A549 (cell line): ENCODE results near the gene NRSN2. TPM values are rescaled to one million over a fixed set of nuclear protein-coding genes. Genes with fewer than 3 reads are reported as not detected.

Source experiments
- ATAC-seq, 2 experiments: fragments of 200-7000 bp in 1 of 2; fragments of >200 bp in 1 of 2; cut with Nextera tagmentation in 1 of 2; cut with Tn5 transposase in 1 of 2; 3 replicates each; pipeline versions ENCODE4 v1.8.0 to v1.9.1; 2018 to 2020; ENCODE audit warnings: mild to moderate bottlenecking in 1 of 2, moderate library complexity in 1 of 2
- CTCF ChIA-PET: fragments of 300-600 bp; sonication (Branson Sonifier 250); formaldehyde crosslinking; extraction: SDS; loops from one replicate; lab custom pipeline; 2021; ENCODE audit warnings: antibody characterized with exemption, inconsistent platforms; lab: Yijun Ruan, JAX
- POLR2A ChIA-PET: fragments of 350-600 bp; formaldehyde crosslinking; extraction: SDS; loops from one replicate; lab custom pipeline; 2021; ENCODE audit warnings: antibody characterized with exemption, inconsistent platforms; lab: Yijun Ruan, JAX
- DNase-seq, 2 experiments: peaks; one replicate each; pipeline versions ENCODE4 v3.0.0 to v3.0.0-alpha.2; 2011 to 2016; ENCODE audit warnings: low read depth in 1 of 2, low spot score in 1 of 2
- FAIRE-seq: peaks from 2 replicates; lab custom pipeline; 2011; peaks lifted over from hg19 to GRCh38; lab: Jason Lieb, UNC
- H3K27ac ChIP-seq, 2 experiments: fragments of >200 bp; sonication (Bioruptor Twin); formaldehyde crosslinking; 3 replicates each; pipeline ENCODE4 v1.5.1; 2016 to 2017
- H3K4me1 ChIP-seq: fragments of >200 bp; sonication (Bioruptor Twin); formaldehyde crosslinking; 3 replicates; pipeline ENCODE4 v1.6.1; 2016
- H3K4me2 ChIP-seq: fragments of >200 bp; sonication (Bioruptor Twin); formaldehyde crosslinking; 3 replicates; pipeline ENCODE4 v1.6.1; 2016
- H3K4me3 ChIP-seq: fragments of >200 bp; sonication (Bioruptor Twin); formaldehyde crosslinking; 3 replicates; pipeline ENCODE4 v1.5.1; 2016
- H3K9me3 ChIP-seq: fragments of >200 bp; sonication (Bioruptor Twin); formaldehyde crosslinking; 3 replicates; pipeline ENCODE4 v1.6.1; 2016
- BHLHE40 ChIP-seq: IDR thresholded peaks from 2 replicates; pipeline ENCODE4 v1.6.1; 2012; ENCODE audit warnings: low read depth, low read length, inconsistent platforms
- CHD2 ChIP-seq: fragments of 150-350 bp; IDR thresholded peaks from 2 replicates; pipeline ENCODE4 v1.6.1; 2014; ENCODE audit warnings: low read length; ENCODE audit not compliant: partially characterized antibody
- E2F6 ChIP-seq: IDR thresholded peaks from 2 replicates; pipeline ENCODE4 v1.6.1; 2012; ENCODE audit warnings: low read depth, borderline replicate concordance
- EHMT2 ChIP-seq: fragments of 200-600 bp; sonication (generic); IDR thresholded peaks from 2 replicates; pipeline ENCODE4 v1.6.1; 2016; ENCODE audit warnings: antibody characterized with exemption, low read depth, mild to moderate bottlenecking, moderate library complexity
- FOXS1 ChIP-seq: fragments of 250-450 bp; sonication (Bioruptor Pico); IDR thresholded peaks from 2 replicates; pipeline ENCODE4 v1.5.0; 2020; ENCODE audit warnings: mild to moderate bottlenecking, moderate library complexity
- HES2 ChIP-seq: fragments of >200 bp; sonication (Bioruptor Twin); formaldehyde crosslinking; IDR thresholded peaks from 2 replicates; pipeline ENCODE4 v1.6.1; 2016
- HOXB13 ChIP-seq: fragments of 250-450 bp; sonication (Bioruptor Pico); IDR thresholded peaks from 2 replicates; pipeline ENCODE4 v1.5.0; 2020; ENCODE audit warnings: low read depth, mild to moderate bottlenecking, moderate library complexity
- KDM5A ChIP-seq: fragments of 200-600 bp; sonication (generic); IDR thresholded peaks from 2 replicates; pipeline ENCODE4 v1.6.1; 2016; ENCODE audit warnings: antibody characterized with exemption, mild to moderate bottlenecking
- MAFK ChIP-seq: fragments of 450-650 bp; IDR thresholded peaks from 2 replicates; pipeline ENCODE4 v1.6.1; 2014; ENCODE audit not compliant: partially characterized antibody
- MAZ ChIP-seq: fragments of 150-350 bp; IDR thresholded peaks from 2 replicates; pipeline ENCODE4 v1.6.1; 2014; ENCODE audit warnings: antibody characterized with exemption, low read depth, low read length, borderline replicate concordance
- NPAS2 ChIP-seq: fragments of 250-450 bp; sonication (Bioruptor Pico); IDR thresholded peaks from 2 replicates; pipeline ENCODE4 v1.8.0; 2022; ENCODE audit warnings: mild to moderate bottlenecking, moderate library complexity, borderline replicate concordance
- PHF8 ChIP-seq: fragments of 200-600 bp; sonication (generic); IDR thresholded peaks from 2 replicates; pipeline ENCODE4 v1.6.1; 2016; ENCODE audit warnings: low read depth, mild to moderate bottlenecking, antibody characterized with exemption, moderate library complexity, borderline replicate concordance
- POLR2A ChIP-seq: IDR thresholded peaks from 2 replicates; pipeline ENCODE4 v1.6.1; 2012; ENCODE audit warnings: mild to moderate bottlenecking, low read length
- POLR2AphosphoS2 ChIP-seq: conservative IDR thresholded peaks from 2 replicates; pipeline ENCODE4 v1.6.1; 2012; ENCODE audit warnings: low read length, improper control_type of control experiment, inconsistent platforms
- RAD21 ChIP-seq, 2 experiments: fragments of >200 bp in 1 of 2; sonication (Bioruptor Twin) in 1 of 2; formaldehyde crosslinking in 1 of 2; IDR thresholded peaks in 1 of 2; conservative IDR thresholded peaks in 1 of 2; 2 replicates in 1 of 2; 3 replicates in 1 of 2; pipeline ENCODE4 v1.6.1; 2012 to 2018; ENCODE audit warnings: inconsistent platforms in 1 of 2
- RNF2 ChIP-seq: fragments of 200-600 bp; sonication (generic); IDR thresholded peaks from 2 replicates; pipeline ENCODE4 v1.6.1; 2016; ENCODE audit warnings: low read depth, mild to moderate bottlenecking, antibody characterized with exemption, moderate library complexity, borderline replicate concordance
- USF2 ChIP-seq: fragments of 450-650 bp; IDR thresholded peaks from 2 replicates; pipeline ENCODE4 v1.6.1; 2014; ENCODE audit warnings: antibody characterized with exemption
- ZFP36 ChIP-seq: fragments of 450-650 bp; IDR thresholded peaks from 2 replicates; pipeline ENCODE4 v1.6.1; 2014; ENCODE audit warnings: borderline replicate concordance; ENCODE audit not compliant: partially characterized antibody
- WGBS: methylation state at CpG from one replicate; pipeline ENCODE4 v1.1.6; 2017; ENCODE audit errors: missing lambda C conversion rate; 5-methylcytosine and 5-hydroxymethylcytosine counted together
- polyA plus RNA-seq, 4 experiments: library from polyadenylated mRNA; depleted of rRNA in 3 of 4; stranded (reverse); fragments of >200 nt; fragmentation: RNase III in 1 of 4; extraction: RNeasy Plus Mini Kit Qiagen cat#74134 plus additional on column Dnase treatment in 1 of 4; gene quantifications; 2 replicates in 3 of 4; 3 replicates in 1 of 4; pipeline ENCODE4 v1.2.3, GENCODE V29; 2011 to 2017
- TF ChIP-seq, protein P1 (sequence below): fragments of 250-450 bp; sonication (Bioruptor Pico); IDR thresholded peaks from 2 replicates; pipeline ENCODE4 v1.5.0; 2020; ENCODE audit warnings: low read depth, mild to moderate bottlenecking, moderate library complexity
- TF ChIP-seq, protein P2 (sequence below): fragments of 200-600 bp; sonication (generic); IDR thresholded peaks from 2 replicates; pipeline ENCODE4 v1.6.1; 2016; ENCODE audit warnings: antibody characterized with exemption, mild to moderate bottlenecking, moderate library complexity

The NRSN2 gene
- polyA plus RNA-seq, 2 of the 4 experiments (the other 2 are of a cell fraction), result 47.5 to 74.8 TPM

- TF ChIP-seq MAZ (no peak), NPAS2 (no peak), CHD2 (no peak), BHLHE40 (no peak), MAFK (no peak), USF2 (no peak), RAD21 (conservative IDR thresholded peaks at IDR 0.05 in 1 of 2, IDR thresholded peaks at IDR 0.05 in 1 of 2) (no peak), PHF8 (no peak), HES2 (no peak), POLR2A (no peak), HOXB13 (CRISPR knock-in tag) (no peak), EHMT2 (no peak)
- TF ChIP-seq, protein P1, sequence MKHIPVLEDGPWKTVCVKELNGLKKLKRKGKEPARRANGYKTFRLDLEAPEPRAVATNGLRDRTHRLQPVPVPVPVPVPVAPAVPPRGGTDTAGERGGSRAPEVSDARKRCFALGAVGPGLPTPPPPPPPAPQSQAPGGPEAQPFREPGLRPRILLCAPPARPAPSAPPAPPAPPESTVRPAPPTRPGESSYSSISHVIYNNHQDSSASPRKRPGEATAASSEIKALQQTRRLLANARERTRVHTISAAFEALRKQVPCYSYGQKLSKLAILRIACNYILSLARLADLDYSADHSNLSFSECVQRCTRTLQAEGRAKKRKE (CRISPR knock-in tag), result no peak
- Histone ChIP-seq H3K4me1 (peaks cover 42% of the 10 kb centered on the region), H3K27ac (peak overlapping the region; percentile 93 to 99), H3K4me2 (no peak overlapping the region), H3K9me3 (peaks cover 15% of the 10 kb centered on the region), H3K4me3 (no peak overlapping the region)
- WGBS, result 88% methylated on average over 3 of the region's 3 CpGs
- ChIA-PET CTCF (interaction anchor here (0.9 to 15.4 kb wide), 12 partner anchors 9 to 137 kb away, joined by 3 to 160 read pairs (median 4); partner anchors contain the start of gene TRIB3), POLR2A (no interaction called here)
- FAIRE-seq (peak; percentile 51), DNase-seq (no peak), ATAC-seq (no peak)
These were observed 56.7 kb downstream of the NRSN2 start for GRCh38 chr20:403582-403957.

DNA sequence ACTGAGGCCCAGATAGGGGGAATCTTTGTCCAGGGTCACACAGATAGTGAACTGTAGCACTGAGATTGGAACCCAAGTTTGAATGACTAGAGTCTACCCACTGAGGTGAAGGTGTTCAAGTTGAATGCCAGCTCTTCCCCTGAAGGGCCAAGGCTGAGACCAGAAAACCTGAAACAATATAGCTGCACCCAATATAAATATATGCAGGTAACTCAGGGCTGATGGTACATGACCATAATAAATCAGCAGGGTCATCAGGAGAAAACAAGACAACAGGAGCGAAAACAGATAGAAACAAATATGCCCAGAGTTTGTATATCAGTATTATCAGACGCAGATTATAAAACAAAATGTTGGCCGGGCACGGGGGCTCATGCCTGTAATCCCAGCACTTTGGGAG lies 57.2 kb downstream of the NRSN2 start:
- TF ChIP-seq POLR2AphosphoS2 (no peak), FOXS1 (CRISPR knock-in tag) (no peak), RNF2 (no peak), ZFP36 (no peak), E2F6 (no peak), KDM5A (no peak), CHD2 (no peak)
- TF ChIP-seq, protein P2, sequence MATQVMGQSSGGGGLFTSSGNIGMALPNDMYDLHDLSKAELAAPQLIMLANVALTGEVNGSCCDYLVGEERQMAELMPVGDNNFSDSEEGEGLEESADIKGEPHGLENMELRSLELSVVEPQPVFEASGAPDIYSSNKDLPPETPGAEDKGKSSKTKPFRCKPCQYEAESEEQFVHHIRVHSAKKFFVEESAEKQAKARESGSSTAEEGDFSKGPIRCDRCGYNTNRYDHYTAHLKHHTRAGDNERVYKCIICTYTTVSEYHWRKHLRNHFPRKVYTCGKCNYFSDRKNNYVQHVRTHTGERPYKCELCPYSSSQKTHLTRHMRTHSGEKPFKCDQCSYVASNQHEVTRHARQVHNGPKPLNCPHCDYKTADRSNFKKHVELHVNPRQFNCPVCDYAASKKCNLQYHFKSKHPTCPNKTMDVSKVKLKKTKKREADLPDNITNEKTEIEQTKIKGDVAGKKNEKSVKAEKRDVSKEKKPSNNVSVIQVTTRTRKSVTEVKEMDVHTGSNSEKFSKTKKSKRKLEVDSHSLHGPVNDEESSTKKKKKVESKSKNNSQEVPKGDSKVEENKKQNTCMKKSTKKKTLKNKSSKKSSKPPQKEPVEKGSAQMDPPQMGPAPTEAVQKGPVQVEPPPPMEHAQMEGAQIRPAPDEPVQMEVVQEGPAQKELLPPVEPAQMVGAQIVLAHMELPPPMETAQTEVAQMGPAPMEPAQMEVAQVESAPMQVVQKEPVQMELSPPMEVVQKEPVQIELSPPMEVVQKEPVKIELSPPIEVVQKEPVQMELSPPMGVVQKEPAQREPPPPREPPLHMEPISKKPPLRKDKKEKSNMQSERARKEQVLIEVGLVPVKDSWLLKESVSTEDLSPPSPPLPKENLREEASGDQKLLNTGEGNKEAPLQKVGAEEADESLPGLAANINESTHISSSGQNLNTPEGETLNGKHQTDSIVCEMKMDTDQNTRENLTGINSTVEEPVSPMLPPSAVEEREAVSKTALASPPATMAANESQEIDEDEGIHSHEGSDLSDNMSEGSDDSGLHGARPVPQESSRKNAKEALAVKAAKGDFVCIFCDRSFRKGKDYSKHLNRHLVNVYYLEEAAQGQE, result no peak
- TF ChIP-seq, all 56 proteins: peak for 0
- Histone ChIP-seq H3K4me3 (no peak overlapping the region), H3K4me2 (no peak overlapping the region), H3K9me3 (peaks cover 15% of the 10 kb centered on the region), H3K27ac (peak overlapping the region; percentile 93 to 99), H3K4me1 (peaks cover 42% of the 10 kb centered on the region)
- no peak for DNase-seq
- no peak for FAIRE-seq
- POLR2A ChIA-PET, result no interaction called here
- CTCF ChIA-PET, result interaction anchor here (0.9 to 15.4 kb wide), 7 partner anchors 11 to 50 kb away, joined by 3 to 160 read pairs (median 19); partner anchors contain the start of gene TRIB3
- ATAC-seq, result no peak
- WGBS, result 96% methylated on average over 4 of the region's 4 CpGs

Other genes with a start within 250 kb of the NRSN2 start
- not detected in 2 replicates for gene DEFB126, start 204.5 kb upstream of the NRSN2 start, polyA plus RNA-seq (2011; rRNA removed)
- gene DEFB126, start 204.5 kb upstream of the NRSN2 start, polyA plus RNA-seq (2017; fragmentation: RNase III; extraction: RNeasy Plus Mini Kit Qiagen cat#74134 plus additional on column Dnase treatment), result not detected in 3 replicates
- gene DEFB127, start 189.7 kb upstream of the NRSN2 start, polyA plus RNA-seq (2011; rRNA removed), result not detected in 2 replicates
- not detected in 3 replicates for gene DEFB127, start 189.7 kb upstream of the NRSN2 start, polyA plus RNA-seq (2017; fragmentation: RNase III; extraction: RNeasy Plus Mini Kit Qiagen cat#74134 plus additional on column Dnase treatment)
- not detected in 2 replicates for gene DEFB128, start 157.4 kb upstream of the NRSN2 start, polyA plus RNA-seq (2011; rRNA removed)
- gene DEFB128, start 157.4 kb upstream of the NRSN2 start, polyA plus RNA-seq (2017; fragmentation: RNase III; extraction: RNeasy Plus Mini Kit Qiagen cat#74134 plus additional on column Dnase treatment), result not detected in 3 replicates
- gene DEFB129, start 119.9 kb upstream of the NRSN2 start, polyA plus RNA-seq (2011; rRNA removed), result not detected in 2 replicates
- not detected in 3 replicates for gene DEFB129, start 119.9 kb upstream of the NRSN2 start, polyA plus RNA-seq (2017; fragmentation: RNase III; extraction: RNeasy Plus Mini Kit Qiagen cat#74134 plus additional on column Dnase treatment)
- not detected in 2 replicates for gene DEFB132, start 89.4 kb upstream of the NRSN2 start, polyA plus RNA-seq (2011; rRNA removed)
- not detected in 3 replicates for gene DEFB132, start 89.4 kb upstream of the NRSN2 start, polyA plus RNA-seq (2017; fragmentation: RNase III; extraction: RNeasy Plus Mini Kit Qiagen cat#74134 plus additional on column Dnase treatment)
- 23.2 and 23.9 TPM in 2 replicates for gene C20orf96, start 56.4 kb upstream of the NRSN2 start, polyA plus RNA-seq (2011; rRNA removed)
- gene C20orf96, start 56.4 kb upstream of the NRSN2 start, polyA plus RNA-seq (2017; fragmentation: RNase III; extraction: RNeasy Plus Mini Kit Qiagen cat#74134 plus additional on column Dnase treatment), result 16.5 to 20.9 TPM (median 20.5 TPM) in 3 replicates
- gene ZCCHC3, start 49.5 kb upstream of the NRSN2 start, polyA plus RNA-seq (2011; rRNA removed), result 17.4 and 19.8 TPM in 2 replicates
- 16.3 to 17.7 TPM (median 17.3 TPM) in 3 replicates for gene ZCCHC3, start 49.5 kb upstream of the NRSN2 start, polyA plus RNA-seq (2017; fragmentation: RNase III; extraction: RNeasy Plus Mini Kit Qiagen cat#74134 plus additional on column Dnase treatment)
- 7.0 and 7.5 TPM in 2 replicates for gene SOX12, start 21.6 kb upstream of the NRSN2 start, polyA plus RNA-seq (2011; rRNA removed)
- gene SOX12, start 21.6 kb upstream of the NRSN2 start, polyA plus RNA-seq (2017; fragmentation: RNase III; extraction: RNeasy Plus Mini Kit Qiagen cat#74134 plus additional on column Dnase treatment), result 24.6 to 32.8 TPM (median 29.2 TPM) in 3 replicates
- gene TRIB3, start 33.6 kb downstream of the NRSN2 start, polyA plus RNA-seq (2011; rRNA removed), result 210 and 269 TPM in 2 replicates
- 28.4 to 39.8 TPM (median 34.0 TPM) in 3 replicates for gene TRIB3, start 33.6 kb downstream of the NRSN2 start, polyA plus RNA-seq (2017; fragmentation: RNase III; extraction: RNeasy Plus Mini Kit Qiagen cat#74134 plus additional on column Dnase treatment)
- 222 and 239 TPM in 2 replicates for gene RBCK1, start 61.2 kb downstream of the NRSN2 start, polyA plus RNA-seq (2011; rRNA removed)
- 105 to 117 TPM (median 112 TPM) in 3 replicates for gene RBCK1, start 61.2 kb downstream of the NRSN2 start, polyA plus RNA-seq (2017; fragmentation: RNase III; extraction: RNeasy Plus Mini Kit Qiagen cat#74134 plus additional on column Dnase treatment)
- 43.4 and 53.9 TPM in 2 replicates for gene TBC1D20, start 115.4 kb downstream of the NRSN2 start, polyA plus RNA-seq (2011; rRNA removed)
- 24.5 to 28.0 TPM (median 27.7 TPM) in 3 replicates for gene TBC1D20, start 115.4 kb downstream of the NRSN2 start, polyA plus RNA-seq (2017; fragmentation: RNase III; extraction: RNeasy Plus Mini Kit Qiagen cat#74134 plus additional on column Dnase treatment)
- gene CSNK2A1, start 196.7 kb downstream of the NRSN2 start, polyA plus RNA-seq (2011; rRNA removed), result 231 and 306 TPM in 2 replicates
- gene CSNK2A1, start 196.7 kb downstream of the NRSN2 start, polyA plus RNA-seq (2017; fragmentation: RNase III; extraction: RNeasy Plus Mini Kit Qiagen cat#74134 plus additional on column Dnase treatment), result 155 to 157 TPM (median 156 TPM) in 3 replicates